Amniotic stem cell (primary cell): Measurements from ENCODE around the gene SDR9C7.
"Not testable (repeated sequence)": the region's sequence is repeated elsewhere in the genome, so short reads cannot be mapped to it uniquely, and the experiment has no call there.

ENCODE experiments used
- DNase-seq: peaks from one replicate; lab custom pipeline; 2025; lab: John Stamatoyannopoulos, UW

SDR9C7 gene

DNA sequence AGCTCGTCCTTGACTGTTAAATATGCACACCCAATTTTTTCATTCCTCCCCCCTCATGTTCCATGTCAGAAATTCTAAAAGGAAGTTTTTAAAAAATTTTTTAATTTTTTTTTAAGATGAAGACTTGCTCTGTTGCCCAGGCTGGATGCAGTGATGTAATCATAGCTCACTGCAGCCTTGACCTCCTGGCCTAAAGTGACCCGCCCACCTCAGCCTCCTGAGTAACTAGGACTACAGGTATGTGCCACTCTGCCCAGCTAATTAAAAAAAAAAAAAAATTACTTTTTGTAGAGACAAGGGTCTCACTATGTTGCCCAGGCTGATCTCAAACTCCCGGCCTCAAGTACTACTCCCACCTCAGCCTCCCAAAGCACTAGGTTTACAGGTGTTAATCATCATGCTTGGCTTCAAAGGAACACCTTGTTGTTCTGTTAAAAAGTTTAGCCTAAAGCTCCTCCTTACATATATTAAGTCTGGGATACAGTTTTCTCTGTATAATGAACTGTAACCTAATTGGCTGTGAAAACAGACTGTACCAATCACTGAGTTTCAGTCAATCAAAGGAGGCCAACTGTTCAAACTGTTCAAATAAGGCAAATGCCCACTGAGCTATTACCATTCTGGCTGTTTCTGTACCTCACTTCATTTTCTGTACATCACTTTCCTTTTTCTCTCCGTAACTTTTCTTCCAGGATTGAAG lies 17.8 kb downstream of the SDR9C7 start:
- no peak for DNase-seq

DNA sequence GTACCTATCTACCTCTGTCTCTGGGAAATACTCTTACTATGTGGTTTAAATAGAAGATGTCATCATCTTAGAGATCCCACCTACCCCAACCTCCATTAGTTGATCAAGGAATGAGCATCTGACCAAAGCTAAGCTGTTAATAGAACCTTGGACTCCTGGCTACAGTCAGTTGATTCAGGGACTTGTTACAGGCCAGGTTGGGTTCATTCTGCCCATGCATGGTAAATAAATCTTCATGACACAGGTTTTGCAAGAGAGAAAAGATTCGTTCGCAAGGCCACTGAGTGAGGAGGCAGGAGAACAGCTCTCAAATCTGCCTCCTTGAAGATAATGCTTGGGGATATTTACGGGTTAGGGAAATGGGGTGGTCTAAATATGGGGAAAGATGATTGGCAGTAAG lies 19.5 kb downstream of the SDR9C7 start:
- DNase-seq, result no peak

DNA sequence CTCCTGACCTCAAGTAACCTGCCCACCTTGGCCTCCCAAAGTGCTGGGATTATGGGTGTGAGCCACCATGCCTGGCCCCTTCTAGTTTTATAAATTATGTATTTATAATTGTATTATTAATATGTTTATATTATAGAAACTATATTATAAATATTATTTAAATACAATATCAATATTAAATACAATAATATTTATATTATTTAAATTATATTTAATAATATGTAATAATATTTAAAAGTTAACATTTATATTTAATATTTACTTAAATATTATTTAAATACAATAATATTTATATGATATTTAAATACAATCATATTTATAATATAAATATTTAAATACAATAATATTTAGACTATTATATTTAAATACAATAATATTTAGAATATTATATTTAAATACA lies 20.0 kb downstream of the SDR9C7 start:
- no peak for DNase-seq

DNA sequence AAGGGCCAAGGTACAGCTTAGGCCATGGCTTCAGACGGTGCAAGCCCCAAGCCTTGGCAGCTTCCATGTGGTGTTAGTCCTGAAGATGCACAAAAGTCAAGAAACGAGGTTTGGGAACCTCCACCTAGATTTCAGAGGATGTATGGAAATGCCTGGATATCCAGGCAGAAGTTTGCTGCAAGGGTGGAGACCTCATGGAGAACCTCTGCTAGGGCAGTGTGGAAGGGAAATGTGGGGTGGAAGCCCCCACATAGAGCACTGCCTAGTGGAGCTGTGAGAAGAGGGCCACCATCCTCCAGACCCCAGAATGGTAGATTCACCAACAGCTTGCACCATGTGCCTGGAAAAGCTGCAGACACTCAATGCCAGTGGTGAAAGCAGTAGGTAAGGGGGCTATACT lies 24.8 kb downstream of the SDR9C7 start:
- DNase-seq, result not testable (repeated sequence)

GRCh38 chr12:56908136-56908535 lies 26.1 kb downstream of the SDR9C7 start:
- no peak for DNase-seq

GRCh38 chr12:56905852-56906251 lies 28.4 kb downstream of the SDR9C7 start:
- no peak for DNase-seq

GRCh38 chr12:56903374-56903773 lies 30.8 kb downstream of the SDR9C7 start:
- DNase-seq, result no peak

- DNase-seq, result not testable (repeated sequence)
Observed at GRCh38 chr12:56901313-56901712, 32.9 kb downstream of the SDR9C7 start.

DNA sequence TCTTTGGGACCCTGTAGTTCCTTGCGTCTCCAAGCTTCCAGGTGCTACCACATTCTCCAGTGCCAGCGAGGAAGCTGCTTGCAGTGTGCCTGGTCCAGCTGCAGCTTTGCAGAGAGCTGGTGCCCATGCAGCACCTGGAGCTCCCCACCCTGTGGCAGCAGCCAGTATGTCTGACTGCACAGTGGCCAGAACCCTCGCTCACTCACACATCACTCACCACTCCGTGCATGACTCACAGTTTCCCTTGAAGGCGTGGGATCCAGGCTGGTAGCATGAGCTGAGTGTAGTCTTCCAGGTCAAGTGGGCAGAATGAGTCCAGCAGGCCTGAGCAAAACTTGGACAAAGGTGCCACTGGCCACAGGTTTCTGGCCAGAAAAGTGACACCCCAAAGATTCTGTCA lies 33.6 kb downstream of the SDR9C7 start:
- DNase-seq, result no peak

DNA sequence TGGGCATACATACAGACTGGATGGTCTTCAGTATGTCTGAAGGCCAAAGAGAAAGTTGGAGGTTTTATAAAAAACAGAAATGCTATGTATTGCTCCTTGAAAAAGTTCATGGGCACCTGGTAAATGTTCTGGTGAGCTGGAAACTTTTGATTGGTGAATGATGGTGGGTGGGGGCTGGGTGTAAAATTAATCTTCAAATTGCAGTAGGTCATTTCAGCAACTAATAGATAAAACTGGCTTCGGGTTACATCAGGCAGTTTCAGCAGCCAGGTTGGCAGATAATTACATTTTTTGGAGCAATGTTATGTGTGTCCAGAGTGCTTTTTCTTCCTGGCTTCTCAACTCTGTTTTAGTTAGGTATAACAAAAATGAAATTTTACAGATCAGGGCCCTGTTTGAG lies 35.3 kb downstream of the SDR9C7 start:
- DNase-seq, result no peak

DNA sequence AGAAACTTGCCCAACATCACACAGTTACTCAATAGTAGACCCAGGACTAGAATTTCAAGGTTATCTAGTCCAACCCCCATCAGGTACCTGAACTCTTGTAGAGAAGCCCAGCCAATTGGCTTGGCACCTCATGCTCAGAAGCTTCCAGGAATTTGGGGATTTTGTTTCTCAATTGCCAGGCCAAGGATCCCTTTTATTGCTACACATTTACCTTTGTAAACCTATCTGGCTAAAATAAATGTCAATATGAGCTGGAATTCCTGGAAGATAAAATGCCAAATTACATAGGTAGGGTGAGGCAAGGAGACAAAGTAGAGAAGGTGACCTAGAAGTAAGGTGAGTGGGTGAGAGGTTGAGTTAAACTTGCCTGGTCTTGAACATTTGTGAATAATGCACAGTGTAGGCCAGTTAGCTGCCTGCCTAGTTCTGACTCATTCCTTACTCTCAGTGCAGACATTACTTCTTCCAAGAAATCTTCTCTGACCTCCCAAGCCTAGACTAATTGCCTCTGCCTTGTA lies 36.3 kb downstream of the SDR9C7 start:
- DNase-seq, result no peak

DNA sequence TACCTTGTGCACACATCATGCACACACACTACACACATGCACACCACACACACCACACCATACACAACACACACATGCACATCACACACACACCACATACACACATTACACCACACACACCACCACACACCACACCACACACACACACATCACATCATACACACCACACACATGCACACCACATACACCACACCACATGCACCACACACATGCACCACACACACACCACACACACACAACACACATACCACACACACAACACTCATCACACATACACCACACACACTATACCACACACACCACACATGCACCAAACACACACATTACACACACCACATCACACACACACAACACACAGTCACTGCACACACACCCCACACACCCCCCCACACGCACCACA lies 38.1 kb downstream of the SDR9C7 start:
- no peak for DNase-seq

- no peak for DNase-seq
Observed at GRCh38 chr12:56894698-56895368, 39.4 kb downstream of the SDR9C7 start.

DNA sequence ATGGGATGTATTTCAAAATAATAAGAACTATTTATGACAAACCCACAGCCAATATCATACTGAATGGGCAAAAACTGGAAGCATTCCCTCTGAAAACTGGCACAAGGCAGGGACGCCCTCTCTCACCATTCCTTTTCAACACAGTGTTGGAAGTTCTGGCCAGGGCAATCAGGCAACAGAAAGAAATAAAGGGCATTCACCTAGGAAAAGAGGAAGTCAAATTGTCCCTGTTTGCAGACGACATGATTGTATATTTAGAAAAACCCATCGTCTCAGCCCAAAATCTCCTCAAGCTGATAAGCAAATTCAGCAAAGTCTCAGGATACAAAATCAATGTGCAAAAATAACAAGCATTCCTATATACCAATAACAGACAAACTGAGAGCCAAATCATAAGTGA lies 42.3 kb downstream of the SDR9C7 start:
- not testable (repeated sequence) for DNase-seq

- no peak for DNase-seq
Observed at GRCh38 chr12:56886319-56886718, 47.9 kb downstream of the SDR9C7 start.

GRCh38 chr12:56885316-56885715 lies 48.9 kb downstream of the SDR9C7 start:
- DNase-seq, result no peak

- DNase-seq, result no peak
Observed at GRCh38 chr12:56884421-56884820, 49.8 kb downstream of the SDR9C7 start.

DNA sequence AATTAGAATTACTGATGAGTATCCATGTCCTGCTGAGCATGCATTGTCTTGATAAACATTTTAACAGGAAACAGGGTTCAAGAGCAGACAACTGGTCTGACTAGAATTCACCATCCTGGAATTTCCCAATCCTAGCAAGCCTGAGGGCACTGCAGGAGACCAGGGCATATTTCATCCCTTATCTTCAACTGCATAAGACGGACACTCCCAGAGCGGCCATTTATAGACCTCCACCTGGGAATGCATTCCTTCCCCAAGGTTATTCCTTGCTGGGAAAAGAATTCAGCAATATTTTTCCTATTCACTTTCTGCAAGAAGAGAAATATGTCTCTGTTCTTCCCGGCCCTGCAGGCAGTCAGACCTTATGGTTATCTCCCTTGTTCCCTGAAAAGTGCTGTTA lies 51.8 kb downstream of the SDR9C7 start:
- DNase-seq, result not testable (repeated sequence)

- no peak for DNase-seq
Observed at GRCh38 chr12:56880125-56880992, 53.8 kb downstream of the SDR9C7 start.

DNA sequence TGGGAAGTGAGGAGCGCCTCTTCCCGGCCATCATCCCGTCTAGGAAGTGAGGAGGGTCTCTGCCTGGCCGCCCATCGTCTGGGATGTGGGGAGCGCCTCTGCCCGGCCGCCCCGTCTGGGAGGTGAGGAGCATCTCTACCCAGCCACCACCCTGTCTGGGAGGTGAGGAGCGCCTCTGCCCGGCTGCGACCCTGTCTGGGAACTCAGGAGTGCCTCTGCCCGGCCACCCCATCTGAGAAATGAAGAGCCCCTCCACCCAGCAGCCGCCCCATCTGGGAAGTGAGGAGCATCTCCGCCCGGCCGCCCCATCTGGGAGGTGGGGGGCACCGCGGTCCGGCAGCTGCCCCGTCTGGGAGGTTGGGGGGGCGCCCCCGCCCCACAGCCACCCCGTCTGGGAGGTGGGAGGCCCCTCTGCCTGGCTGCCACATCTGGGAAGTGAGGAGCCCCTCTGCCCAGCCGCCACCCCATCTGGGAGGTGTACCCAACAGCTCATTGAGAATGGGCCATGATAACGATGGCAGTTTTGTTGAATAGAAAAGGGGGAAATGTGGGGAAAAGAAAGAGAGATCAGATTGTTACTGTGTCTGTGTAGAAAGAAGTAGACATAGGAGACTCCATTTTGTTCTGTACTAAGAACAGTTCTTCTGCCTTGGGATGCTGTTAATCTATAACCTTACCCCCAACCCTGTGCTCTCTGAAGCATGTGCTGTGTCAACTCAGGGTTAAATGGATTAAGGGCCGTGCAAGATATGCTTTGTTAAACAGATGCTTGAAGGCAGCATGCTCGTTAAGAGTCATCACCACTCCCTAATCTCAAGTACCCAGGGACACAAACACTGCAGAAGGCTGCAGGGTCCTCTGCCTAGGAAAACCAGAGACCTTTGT lies 54.7 kb downstream of the SDR9C7 start:
- DNase-seq, result not testable (repeated sequence)

- no peak for DNase-seq
Observed at GRCh38 chr12:56878010-56878339, 56.2 kb downstream of the SDR9C7 start.
